ENCODE data around the gene ZNF23. TPM values are rescaled to one million over a fixed set of nuclear protein-coding genes. Genes with fewer than 3 reads are reported as not detected.

The ZNF23 gene
- total and polyA plus RNA-seq, 8 donors, result 1.2 to 52.6 (median 5.5) TPM

DNA sequence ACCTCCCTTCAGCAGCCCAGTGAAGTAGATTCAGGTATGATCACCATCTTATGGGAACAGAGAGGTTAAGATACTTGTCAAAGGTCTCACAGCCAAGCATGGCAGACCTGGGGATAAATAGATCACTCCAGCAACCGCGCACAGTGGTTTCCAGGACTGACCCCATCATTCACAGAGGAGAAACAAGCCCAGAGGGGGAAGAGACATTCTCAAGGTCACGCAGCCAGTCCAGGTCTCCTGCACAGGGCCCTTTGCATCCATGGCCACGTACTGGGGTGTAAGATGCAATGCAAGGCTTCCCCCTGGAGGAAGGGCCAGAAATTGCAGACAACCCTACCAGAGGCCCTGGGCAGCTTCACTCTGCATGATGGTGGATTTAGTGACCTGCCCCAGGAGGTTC, 40.1 kb downstream of the ZNF23 start:
- Histone ChIP-seq H3K27me3 (peaks cover 6 to 60% (median 22%) of the 10 kb centered on the region in 3 donors), H3K36me3 (no peaks in the 10 kb centered on the region), H3K27ac (no peak overlapping the region), H3K4me3 (no peak overlapping the region), H3K9me3 (peaks cover 0 to 4% (median 0%) of the 10 kb centered on the region in 4 donors), H3K4me1 (peaks cover 0 to 7% (median 0%) of the 10 kb centered on the region in 4 donors)
- TF ChIP-seq EP300 (IDR thresholded peaks at IDR 0.05), result no peak
- TF ChIP-seq, protein P1, sequence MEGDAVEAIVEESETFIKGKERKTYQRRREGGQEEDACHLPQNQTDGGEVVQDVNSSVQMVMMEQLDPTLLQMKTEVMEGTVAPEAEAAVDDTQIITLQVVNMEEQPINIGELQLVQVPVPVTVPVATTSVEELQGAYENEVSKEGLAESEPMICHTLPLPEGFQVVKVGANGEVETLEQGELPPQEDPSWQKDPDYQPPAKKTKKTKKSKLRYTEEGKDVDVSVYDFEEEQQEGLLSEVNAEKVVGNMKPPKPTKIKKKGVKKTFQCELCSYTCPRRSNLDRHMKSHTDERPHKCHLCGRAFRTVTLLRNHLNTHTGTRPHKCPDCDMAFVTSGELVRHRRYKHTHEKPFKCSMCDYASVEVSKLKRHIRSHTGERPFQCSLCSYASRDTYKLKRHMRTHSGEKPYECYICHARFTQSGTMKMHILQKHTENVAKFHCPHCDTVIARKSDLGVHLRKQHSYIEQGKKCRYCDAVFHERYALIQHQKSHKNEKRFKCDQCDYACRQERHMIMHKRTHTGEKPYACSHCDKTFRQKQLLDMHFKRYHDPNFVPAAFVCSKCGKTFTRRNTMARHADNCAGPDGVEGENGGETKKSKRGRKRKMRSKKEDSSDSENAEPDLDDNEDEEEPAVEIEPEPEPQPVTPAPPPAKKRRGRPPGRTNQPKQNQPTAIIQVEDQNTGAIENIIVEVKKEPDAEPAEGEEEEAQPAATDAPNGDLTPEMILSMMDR (IDR thresholded peaks at IDR 0.05), result peak in 1 of 7 experiments; percentile 16
- intact Hi-C loops (cut with DNase I; ENCODE audit: low total_unique reads), result no loop called here
- WGBS, 5 donors, result 55 to 80% (median 65%) methylated on average over 4 of the region's 4 CpGs
- DNase-seq, result peak in 1 of 2 donors; percentile 11

DNA sequence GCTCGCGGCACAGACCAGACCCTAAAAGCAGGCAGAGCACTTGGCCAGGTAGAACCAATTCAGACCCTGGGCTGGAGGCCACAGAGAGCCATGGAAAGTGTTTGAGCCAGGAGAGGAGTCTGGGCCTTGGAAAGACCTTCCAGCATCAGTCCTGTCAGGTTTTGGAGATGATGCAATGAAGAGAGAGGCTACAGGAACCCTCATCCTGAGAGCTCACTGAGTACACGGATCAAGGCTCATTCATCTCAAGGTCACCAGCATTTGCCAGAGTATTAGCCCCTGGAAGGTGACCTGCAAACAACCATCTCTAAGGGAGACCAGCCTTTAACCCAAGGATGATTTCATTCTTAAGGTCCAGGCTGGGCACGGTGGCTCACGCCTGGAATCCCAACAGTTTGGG, 48.0 kb downstream of the ZNF23 start:
- 88 to 95% (median 91%) methylated on average over 5 of the region's 5 CpGs for WGBS, 5 donors
- Histone ChIP-seq H3K36me3 (no peaks in the 10 kb centered on the region), H3K4me1 (peaks cover 0 to 10% (median 9%) of the 10 kb centered on the region in 4 donors), H3K9me3 (peaks cover 0 to 4% (median 0%) of the 10 kb centered on the region in 4 donors), H3K27me3 (peaks cover 0 to 74% (median 17%) of the 10 kb centered on the region in 3 donors), H3K27ac (no peak overlapping the region), H3K4me3 (no peak overlapping the region)
- intact Hi-C loops (cut with DNase I; ENCODE audit: low total_unique reads), result loop anchor here (5.0 to 10.0 kb wide), 2 partner anchors 88 to 211 kb away; partner anchors contain the start of gene MARVELD3
- DNase-seq, result no peak
- no peak for TF ChIP-seq POLR2A (IDR thresholded peaks at IDR 0.05)
- no peak for TF ChIP-seq EP300 (IDR thresholded peaks at IDR 0.05)
- TF ChIP-seq, protein P1 (IDR thresholded peaks at IDR 0.05), result no peak
- no peak for TF ChIP-seq POLR2AphosphoS5 (IDR thresholded peaks at IDR 0.05)

DNA sequence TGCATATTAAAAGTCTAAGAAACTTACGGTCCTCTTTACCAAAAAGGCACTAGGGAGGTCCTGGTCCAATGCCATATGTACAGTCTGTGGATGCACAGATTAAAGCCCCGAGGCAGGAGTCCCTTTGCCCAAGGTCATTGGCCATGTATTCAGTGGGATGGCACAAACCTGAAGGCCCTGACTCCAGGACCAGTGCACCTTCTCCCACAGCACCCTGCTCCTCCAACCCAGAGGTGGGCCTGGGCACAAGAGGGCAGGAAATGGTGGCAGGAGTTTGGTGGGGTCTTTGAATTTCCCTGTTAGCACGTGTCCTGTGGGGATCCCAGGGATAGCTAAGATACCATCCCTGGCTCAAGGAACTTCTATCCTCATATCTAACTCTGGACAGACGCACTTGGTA, 48.7 kb downstream of the ZNF23 start:
- TF ChIP-seq POLR2AphosphoS5 (IDR thresholded peaks at IDR 0.05), result no peak
- no peak for TF ChIP-seq EP300 (IDR thresholded peaks at IDR 0.05)
- no peak for TF ChIP-seq POLR2A (IDR thresholded peaks at IDR 0.05)
- TF ChIP-seq, protein P1 (IDR thresholded peaks at IDR 0.05), result no peak
- Histone ChIP-seq H3K27me3 (peaks cover 0 to 76% (median 18%) of the 10 kb centered on the region in 3 donors), H3K9me3 (peaks cover 0 to 4% (median 0%) of the 10 kb centered on the region in 4 donors), H3K4me1 (peaks cover 0 to 10% (median 9%) of the 10 kb centered on the region in 4 donors), H3K36me3 (no peaks in the 10 kb centered on the region), H3K27ac (no peak overlapping the region), H3K4me3 (no peak overlapping the region)
- intact Hi-C loops (cut with DNase I; ENCODE audit: low total_unique reads), result loop anchor here (5.0 to 10.0 kb wide), 2 partner anchors 89 to 211 kb away; partner anchors contain the start of gene MARVELD3
- WGBS, 5 donors, result 56 to 78% (median 70%) methylated on average over 4 of the region's 4 CpGs
- no peak for DNase-seq

DNA sequence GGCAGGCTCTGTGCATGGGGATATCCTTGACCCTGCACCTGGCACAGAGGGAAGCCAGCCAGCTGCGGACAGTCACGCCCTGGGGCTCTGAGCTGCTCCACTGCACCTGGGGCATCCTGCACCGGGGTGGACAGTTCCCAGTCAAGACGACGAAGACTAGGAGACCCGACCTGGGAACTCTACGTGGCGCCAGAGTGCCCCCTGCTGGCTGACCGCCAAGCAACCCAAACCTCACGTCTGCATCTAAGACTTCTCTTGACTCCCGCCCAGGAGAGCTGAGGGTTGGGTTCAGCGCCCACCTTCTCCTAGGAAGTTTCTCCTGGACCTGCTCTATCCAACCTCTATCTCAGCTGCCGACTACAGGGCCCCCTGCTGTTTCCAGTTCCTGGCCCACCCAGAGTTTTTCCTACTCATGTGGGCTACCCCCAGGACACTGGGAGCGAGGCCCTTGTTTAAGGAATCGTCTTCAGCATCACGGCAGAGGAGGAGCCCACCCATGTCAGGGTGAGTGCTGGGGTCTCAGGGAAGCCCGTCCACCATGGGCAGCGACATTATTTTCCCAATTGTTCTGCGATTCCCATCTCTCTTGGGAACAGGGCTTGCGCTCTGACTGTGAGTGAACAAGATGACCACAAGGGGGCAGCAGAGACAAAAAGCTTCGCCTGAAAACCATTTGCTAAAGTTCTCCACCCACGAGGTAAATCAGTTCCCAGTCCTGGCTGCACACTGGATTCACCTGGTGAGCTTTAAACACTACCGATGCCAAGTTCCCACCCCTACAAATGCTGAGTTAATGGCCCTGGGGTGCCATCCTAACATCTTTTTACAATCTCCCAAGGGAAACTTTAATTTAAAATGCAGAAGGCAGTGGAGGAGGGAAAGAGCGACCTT, 49.5 kb downstream of the ZNF23 start:
- H3K4me1 ChIP-seq, result peaks cover 0 to 10% (median 9%) of the 10 kb centered on the region in 4 donors
- no peaks in the 10 kb centered on the region for H3K36me3 ChIP-seq
- TF ChIP-seq EP300 (IDR thresholded peaks at IDR 0.05) (no peak), POLR2AphosphoS5 (IDR thresholded peaks at IDR 0.05) (no peak), POLR2A (IDR thresholded peaks at IDR 0.05) (no peak)
- TF ChIP-seq, protein P1 (IDR thresholded peaks at IDR 0.05), result peak in 5 of 7 experiments; percentile 40 to 86 (median 84)
- H3K27ac ChIP-seq, result no peak overlapping the region
- peak; percentile 71 to 89 for DNase-seq
- H3K4me3 ChIP-seq, result no peak overlapping the region
- H3K9me3 ChIP-seq, result peaks cover 0 to 4% (median 0%) of the 10 kb centered on the region in 4 donors
- peaks cover 0 to 78% (median 18%) of the 10 kb centered on the region in 3 donors for H3K27me3 ChIP-seq
- intact Hi-C loops (cut with DNase I; ENCODE audit: low total_unique reads), result loop anchor here (5.0 to 10.0 kb wide), 2 partner anchors 90 to 212 kb away; partner anchors contain the start of gene MARVELD3
- 8 to 11% (median 9%) methylated on average over 16 to 24 of the region's 24 CpGs for WGBS, 5 donors

All from stomach (tissue), 9 donors.